Calu3 (cell line): ENCODE results near the gene SORD. TPM values are rescaled to one million over a fixed set of nuclear protein-coding genes. Genes with fewer than 3 reads are reported as not detected.
A peak's percentile ranks its signal among the peaks of the same experiment; 100 is the strongest.
"Not testable (repeated sequence)": the region's sequence is repeated elsewhere in the genome, so short reads cannot be mapped to it uniquely, and the experiment has no call there.

Experiments used
- Bru-seq: library from RNA; stranded (reverse); fragments of 400-500 nt; gene quantifications from one replicate; lab custom pipeline; 2021; lab: Mats Ljungman, UMichigan
- BruChase-seq, 2 experiments: library from RNA; stranded (reverse); fragments of 400-500 nt; gene quantifications; one replicate each; lab custom pipeline; 2021; lab: Mats Ljungman, UMichigan
- BruUV-seq: library from RNA; stranded (reverse); fragments of 400-500 nt; replicated peaks from 2 replicates; lab custom pipeline; 2021; lab: Mats Ljungman, UMichigan
- CTCF ChIA-PET: fragments of 300-600 bp; sonication (Branson Sonifier 250); formaldehyde crosslinking; loops from one replicate; lab custom pipeline; 2022; ENCODE audit warnings: antibody characterized with exemption; lab: Charles Lee
- DNase-seq: peaks from one replicate; pipeline ENCODE4 v3.0.0; 2022
- H3K27ac Mint-ChIP-seq: one replicate; pipeline ENCODE4 v1.8.0; 2022; ENCODE audit warnings: mixed read lengths; ENCODE audit not compliant: unreplicated experiment
- H3K27me3 Mint-ChIP-seq: one replicate; pipeline ENCODE4 v1.8.0; 2022; ENCODE audit warnings: mixed read lengths; ENCODE audit not compliant: unreplicated experiment
- H3K36me3 Mint-ChIP-seq: one replicate; pipeline ENCODE4 v1.8.0; 2022; ENCODE audit warnings: mild to moderate bottlenecking, moderate library complexity, mixed read lengths; ENCODE audit not compliant: insufficient read depth, unreplicated experiment
- H3K4me1 Mint-ChIP-seq: one replicate; pipeline ENCODE4 v1.8.0; 2022; ENCODE audit warnings: mild to moderate bottlenecking, low read depth, mixed read lengths; ENCODE audit not compliant: unreplicated experiment
- H3K4me3 Mint-ChIP-seq: one replicate; pipeline ENCODE4 v1.8.0; 2022; ENCODE audit warnings: mild to moderate bottlenecking, low read depth, moderate library complexity, mixed read lengths; ENCODE audit not compliant: unreplicated experiment
- H3K9me3 Mint-ChIP-seq: one replicate; pipeline ENCODE4 v1.8.0; 2022; ENCODE audit warnings: low read depth, mixed read lengths; ENCODE audit not compliant: unreplicated experiment
- CTCF ChIP-seq: fragments of 200-600 bp; IDR thresholded peaks from one replicate; pipeline ENCODE4 v1.8.0; 2022; ENCODE audit warnings: antibody characterized with exemption; ENCODE audit not compliant: unreplicated experiment
- intact Hi-C: fragments of 100-400 bp; cut with micrococcal nuclease; formaldehyde crosslinking; loops from one replicate; pipeline ENCODE4 v1.10.0; 2022; ENCODE audit not compliant: unreplicated experiment
- long read RNA-seq: library from polyadenylated mRNA; stranded (forward); transcript quantifications from one replicate; pipeline ENCODE4 v2.0.0, GENCODE V29; 2022
- total RNA-seq: library from RNA; stranded (reverse); gene quantifications from 2 replicates; pipeline ENCODE4 v1.2.3, GENCODE V29; 2022

Gene SORD
- total RNA-seq (39.1 and 42.1 TPM in 2 replicates), Bru-seq, nascent RNA (percentile 62 among the genes with signal in this experiment), BruChase-seq, experiment 1, labeled RNA remaining after a 6-hour chase (percentile 60 among the genes with signal in this experiment), BruChase-seq, experiment 2, labeled RNA remaining after a 2-hour chase (percentile 49 among the genes with signal in this experiment)
- long read RNA-seq, full-length matches to known transcripts: 66 of 75 reads
- long read RNA-seq, partial matches to known transcripts: 4 of 75 reads
- long read RNA-seq, other reads (novel, unspliced or antisense): 5 of 75 reads

- TF ChIP-seq CTCF: no peak
- intact Hi-C loops: no loop called here
- peak within 1 kb of the TSS; percentile 82 for H3K4me3 Mint-ChIP-seq
- peaks cover 26% of the 10 kb centered on the region for H3K27me3 Mint-ChIP-seq
- BruUV-seq: no TSS peak
- no peaks in the 10 kb centered on the region for H3K9me3 Mint-ChIP-seq
- H3K36me3 Mint-ChIP-seq: peaks cover 13% of the 10 kb centered on the region
- H3K4me1 Mint-ChIP-seq: peaks cover 28% of the 10 kb centered on the region
- CTCF ChIA-PET: interaction anchor here (0.7 to 1.3 kb wide), 2 partner anchors 12 to 95 kb away, joined by 4 read pairs; no protein-coding TSS in a partner anchor
- peak; percentile 96 for DNase-seq
- peak within 1 kb of the TSS; percentile 84 for H3K27ac Mint-ChIP-seq
Measured at GRCh38 chr15:45022871-45023658, at the start of gene SORD. Gene SORD (plus strand): TSS chr15:45023195. CDS start chr15:45023284, 89 bp downstream.

DNA sequence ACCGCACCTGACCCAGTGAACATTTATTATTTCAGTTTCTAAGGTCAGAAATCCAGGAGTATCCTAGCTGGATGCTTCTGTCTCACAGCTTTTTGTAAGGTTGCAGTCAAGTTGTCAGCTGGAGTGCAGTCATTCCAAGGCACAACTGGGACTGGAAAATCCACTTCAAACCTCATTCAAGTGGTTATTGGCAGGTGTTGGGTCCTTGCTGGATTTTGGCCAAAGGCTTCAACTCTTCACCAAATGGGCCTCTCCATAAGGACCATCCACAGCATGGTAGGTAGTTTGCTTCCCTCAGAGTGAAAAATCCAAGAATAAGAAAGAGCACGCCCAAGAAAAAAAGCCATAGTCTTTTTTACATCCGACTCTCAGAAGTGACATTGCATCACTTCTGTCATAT is 46.8 kb upstream of the SORD start:
- BruUV-seq, intact Hi-C loops, H3K36me3 Mint-ChIP-seq: not testable (repeated sequence)

DNA sequence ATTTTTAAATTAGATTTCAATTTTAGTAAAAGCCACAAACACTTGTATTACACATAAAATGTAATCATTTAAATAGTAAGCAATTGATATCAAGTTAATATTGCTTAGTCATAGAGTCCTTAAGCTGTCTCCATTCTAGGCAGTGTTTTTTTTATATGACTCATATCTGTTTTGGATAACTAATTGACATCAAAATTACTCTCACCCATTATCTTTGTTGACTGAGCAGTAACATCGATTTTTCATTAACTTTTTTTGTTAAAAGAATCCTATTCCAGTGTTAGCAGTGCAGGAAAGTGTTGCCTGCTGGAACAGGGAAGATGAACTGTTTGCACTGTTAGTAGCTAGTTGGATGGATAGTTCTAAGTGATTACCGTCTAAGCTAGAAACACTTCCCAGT is 45.2 kb upstream of the SORD start:
- H3K27me3 Mint-ChIP-seq, BruUV-seq, H3K36me3 Mint-ChIP-seq, intact Hi-C loops, H3K27ac Mint-ChIP-seq, DNase-seq, H3K4me3 Mint-ChIP-seq, H3K9me3 Mint-ChIP-seq, H3K4me1 Mint-ChIP-seq: not testable (repeated sequence)
- CTCF ChIA-PET: interaction anchor here (1.3 kb wide), 1 partner anchor 46 kb away, joined by 3 read pairs; no protein-coding TSS in a partner anchor

More for the DNA sequence above, 46.8 kb upstream of the SORD start:
- H3K27ac Mint-ChIP-seq, H3K27me3 Mint-ChIP-seq, DNase-seq, H3K4me1 Mint-ChIP-seq, H3K9me3 Mint-ChIP-seq, H3K4me3 Mint-ChIP-seq, CTCF ChIA-PET: not testable (repeated sequence)

- H3K9me3 Mint-ChIP-seq, H3K27ac Mint-ChIP-seq, DNase-seq, H3K4me1 Mint-ChIP-seq, BruUV-seq, intact Hi-C loops, H3K27me3 Mint-ChIP-seq, H3K4me3 Mint-ChIP-seq, H3K36me3 Mint-ChIP-seq: not testable (repeated sequence)
- CTCF ChIA-PET: interaction anchor here (1.2 kb wide), 1 partner anchor 138 kb away, joined by 3 read pairs; no protein-coding TSS in a partner anchor
Measured at GRCh38 chr15:44979617-44980339, 43.2 kb upstream of the SORD start.

- peaks cover 25% of the 10 kb centered on the region for H3K27me3 Mint-ChIP-seq
- BruUV-seq, intact Hi-C loops, DNase-seq, H3K4me3 Mint-ChIP-seq, CTCF ChIA-PET, H3K36me3 Mint-ChIP-seq, H3K27ac Mint-ChIP-seq, H3K9me3 Mint-ChIP-seq, H3K4me1 Mint-ChIP-seq: not testable (repeated sequence)
Measured at GRCh38 chr15:44984144-44984543, 38.9 kb upstream of the SORD start.

- BruUV-seq, intact Hi-C loops, DNase-seq, H3K36me3 Mint-ChIP-seq, H3K27ac Mint-ChIP-seq, H3K9me3 Mint-ChIP-seq, H3K4me3 Mint-ChIP-seq, CTCF ChIA-PET, H3K4me1 Mint-ChIP-seq: not testable (repeated sequence)
- H3K27me3 Mint-ChIP-seq: peaks cover 34% of the 10 kb centered on the region
Measured at GRCh38 chr15:44986346-44987055, 36.5 kb upstream of the SORD start.

GRCh38 chr15:44987711-44988110 is 35.3 kb upstream of the SORD start:
- intact Hi-C loops, H3K9me3 Mint-ChIP-seq, H3K4me3 Mint-ChIP-seq, H3K36me3 Mint-ChIP-seq, CTCF ChIA-PET, DNase-seq, BruUV-seq, H3K4me1 Mint-ChIP-seq, H3K27ac Mint-ChIP-seq: not testable (repeated sequence)
- peaks cover 46% of the 10 kb centered on the region for H3K27me3 Mint-ChIP-seq

DNA sequence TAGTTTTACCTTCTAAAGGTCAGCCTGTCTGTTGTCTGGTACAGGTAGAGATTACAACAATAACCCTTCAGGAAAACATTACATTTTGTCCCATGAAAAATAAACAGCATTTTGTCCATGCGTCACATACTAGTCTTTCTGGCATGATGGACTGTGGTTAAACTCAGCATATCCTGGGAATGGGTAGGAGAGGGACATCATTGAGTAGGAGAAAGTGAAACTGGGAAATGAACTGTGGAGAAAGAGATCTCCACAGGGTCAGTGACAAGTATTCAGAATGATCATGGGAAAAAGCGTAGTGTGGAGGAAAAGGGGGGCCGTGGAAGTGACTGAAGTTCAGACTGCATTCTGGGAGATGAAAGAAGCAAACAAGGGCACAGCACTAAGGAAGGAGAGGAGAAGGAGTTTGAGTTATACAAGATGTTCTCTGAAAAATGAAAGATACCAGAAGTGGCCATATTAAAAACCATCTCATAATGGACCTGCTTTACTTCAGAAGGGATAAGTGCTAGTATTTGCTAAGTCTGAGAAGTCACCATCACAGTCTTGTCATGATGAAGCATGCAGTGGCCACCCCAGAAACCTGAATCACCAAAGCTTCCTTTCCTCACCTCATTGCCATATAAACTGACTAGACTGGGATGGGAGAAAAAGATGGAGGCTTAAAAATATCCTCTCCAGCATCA is 34.7 kb upstream of the SORD start:
- BruUV-seq, CTCF ChIA-PET, DNase-seq, H3K36me3 Mint-ChIP-seq, intact Hi-C loops, H3K9me3 Mint-ChIP-seq, H3K4me1 Mint-ChIP-seq, H3K27ac Mint-ChIP-seq, H3K4me3 Mint-ChIP-seq: not testable (repeated sequence)
- H3K27me3 Mint-ChIP-seq: peaks cover 52% of the 10 kb centered on the region
